Breast epithelium (tissue), 3 donors: ENCODE data around the gene FBXO46.

Experiments used
- CTCF ChIP-seq, 3 donors: fragments of 450-650 bp; IDR thresholded peaks; one replicate each; pipeline ENCODE4 v1.5.1; 2016 to 2017; ENCODE audit warnings: antibody characterized with exemption in 3 of 3, mild to moderate bottlenecking in 3 of 3, moderate library complexity in 3 of 3
- POLR2A ChIP-seq: fragments of 450-650 bp; IDR thresholded peaks from one replicate; pipeline ENCODE4 v1.6.1; 2016; ENCODE audit warnings: antibody characterized with exemption, mild to moderate bottlenecking, moderate library complexity
- POLR2AphosphoS5 ChIP-seq, 3 donors: sonication (generic); formaldehyde crosslinking; IDR thresholded peaks; one replicate each; pipeline ENCODE4 v1.6.1; 2017; ENCODE audit warnings: antibody characterized with exemption in 3 of 3

DNA sequence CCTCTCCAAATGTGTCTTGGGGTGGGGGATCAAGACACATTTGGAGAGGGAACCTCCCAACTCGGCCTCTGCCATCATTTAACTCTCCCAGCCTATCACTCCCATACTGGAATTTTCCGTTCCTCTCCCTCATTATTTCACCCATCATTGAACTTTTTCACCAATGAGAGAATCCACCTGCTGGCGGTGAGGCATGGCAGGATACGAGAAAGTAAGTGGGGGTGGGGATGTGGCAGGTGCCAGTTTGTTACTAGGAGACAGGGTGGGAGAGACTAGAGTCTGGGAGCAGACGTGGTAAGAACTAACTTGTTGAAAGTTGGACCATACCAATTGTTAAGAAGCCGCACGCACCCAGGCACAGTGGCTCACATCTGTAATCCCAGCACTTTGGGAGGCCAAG lies 55.8 kb downstream of the FBXO46 start:
- TF ChIP-seq CTCF (IDR thresholded peaks at IDR 0.05) = no peak
- TF ChIP-seq POLR2A = no peak
- TF ChIP-seq POLR2AphosphoS5 (IDR thresholded peaks at IDR 0.05) = no peak
